K562 (cell line): ENCODE results near the gene RNASET2. TPM values are rescaled to one million over a fixed set of nuclear protein-coding genes. Genes with fewer than 3 reads are reported as not detected.

ENCODE experiments used
- BCOR ChIP-seq: fragments of 450-650 bp; IDR thresholded peaks from 2 replicates; pipeline ENCODE4 v1.6.1; 2016
- CBFA2T2 ChIP-seq: fragments of 450-650 bp; conservative IDR thresholded peaks from 2 replicates; pipeline ENCODE4 v1.6.1; 2017; ENCODE audit warnings: mild to moderate bottlenecking
- CCAR2 ChIP-seq: fragments of 200-400 bp; formaldehyde crosslinking; IDR thresholded peaks from 2 replicates; pipeline ENCODE4 v1.6.1; 2017; ENCODE audit warnings: mild to moderate bottlenecking, low read depth, low read length
- DMBX1 ChIP-seq: fragments of 250-450 bp; sonication (Bioruptor Pico); IDR thresholded peaks from 2 replicates; pipeline ENCODE4 v1.8.0; 2022; ENCODE audit warnings: inconsistent platforms, mild to moderate bottlenecking, moderate library complexity, borderline replicate concordance
- ELF4 ChIP-seq: fragments of 450-650 bp; formaldehyde crosslinking; IDR thresholded peaks from 2 replicates; pipeline ENCODE4 v1.4.0; 2022; ENCODE audit warnings: missing genetic modification characterization
- MAFG ChIP-seq: fragments of 450-650 bp; conservative IDR thresholded peaks from 2 replicates; pipeline ENCODE4 v1.6.1; 2016; ENCODE audit warnings: missing genetic modification characterization, missing compliant biosample characterization
- MLLT1 ChIP-seq, 2 experiments: fragments of 450-650 bp; IDR thresholded peaks; 2 replicates each; pipeline ENCODE4 v1.6.1; 2016
- NBN ChIP-seq: fragments of 450-650 bp; IDR thresholded peaks from 2 replicates; pipeline ENCODE4 v1.6.1; 2016; ENCODE audit warnings: low read depth, mild to moderate bottlenecking
- NFE2L1 ChIP-seq: fragments of 450-650 bp; IDR thresholded peaks from 2 replicates; pipeline ENCODE4 v1.6.1; 2016; ENCODE audit warnings: missing genetic modification characterization, low read depth, mild to moderate bottlenecking, missing compliant biosample characterization, moderate library complexity, borderline replicate concordance
- SNRNP70 ChIP-seq: fragments of 200-400 bp; formaldehyde crosslinking; optimal IDR thresholded peaks from 2 replicates; pipeline ENCODE3; 2017; ENCODE audit warnings: low read depth, low read length
- TSC22D4 ChIP-seq: fragments of 450-650 bp; IDR thresholded peaks from 2 replicates; pipeline ENCODE4 v1.6.1; 2016; ENCODE audit warnings: missing genetic modification characterization, missing biosample characterization, control low read depth
- UBTF ChIP-seq, 2 experiments: IDR thresholded peaks; 2 replicates each; pipeline ENCODE4 v1.6.1; 2012; ENCODE audit warnings: improper control_type of control experiment in 2 of 2, low read depth in 2 of 2, low read length in 2 of 2, borderline replicate concordance in 1 of 2
- ZNF165 ChIP-seq: fragments of 250-450 bp; sonication (Bioruptor Pico); IDR thresholded peaks from 2 replicates; pipeline ENCODE4 v1.4.0; 2020; ENCODE audit warnings: borderline replicate concordance
- ZNF263 ChIP-seq: sonication (generic); formaldehyde crosslinking; IDR thresholded peaks from 2 replicates; pipeline ENCODE4 v1.8.0; 2022; ENCODE audit warnings: mild to moderate bottlenecking, missing genetic modification reagents, borderline replicate concordance
- ZNF507 ChIP-seq: conservative IDR thresholded peaks from 2 replicates; pipeline ENCODE4 v1.6.1; 2017; ENCODE audit warnings: missing genetic modification characterization, missing compliant biosample characterization
- ZNF589 ChIP-seq: fragments of 200-800 bp; sonication (Bioruptor generic); IDR thresholded peaks from 2 replicates; pipeline ENCODE4 v1.6.1; 2016; ENCODE audit warnings: low read depth, missing genetic modification characterization, missing compliant biosample characterization
- ZZZ3 ChIP-seq: fragments of 450-650 bp; IDR thresholded peaks from 2 replicates; pipeline ENCODE4 v1.6.1; 2016; ENCODE audit warnings: antibody characterized with exemption, mild to moderate bottlenecking, moderate library complexity
- polyA plus RNA-seq, 8 experiments: library from polyadenylated mRNA; depleted of rRNA in 4 of 8; stranded (reverse) in 5 of 8; unstranded in 3 of 8; fragments of >200 nt; fragmentation: Nextera tagmentation in 2 of 8; fragmentation: Illumina TruSeq in 1 of 8; extraction: Ambion mirVana in 2 of 8; extraction: Trizol in 1 of 8; gene quantifications; 2 replicates each; pipeline versions ENCODE4 v1.2.1 to v1.2.3, GENCODE V29; 2011 to 2014; ENCODE audit warnings: inconsistent platforms in 1 of 8, missing spikeins in 1 of 8
- total RNA-seq, 7 experiments: library from RNA; depleted of rRNA in 6 of 7; stranded (reverse); fragments of >200 nt in 6 of 7; fragmentation: Illumina TruSeq in 2 of 7; extraction: Trizol in 2 of 7; gene quantifications; 2 replicates each; pipeline versions ENCODE4 v1.2.1 to v1.2.3, GENCODE V29; 2011 to 2021; ENCODE audit warnings: low replicate concordance in 1 of 7
- TF ChIP-seq, protein P1 (sequence below): sonication (generic); formaldehyde crosslinking; IDR thresholded peaks from 2 replicates; pipeline ENCODE4 v1.8.1; 2023; ENCODE audit warnings: mild to moderate bottlenecking, missing genetic modification reagents
- TF ChIP-seq, protein P2 (sequence below), 2 experiments: fragments of 150-350 bp in 1 of 2; IDR thresholded peaks; 2 replicates each; pipeline ENCODE4 v1.6.1; 2012 to 2016; ENCODE audit warnings: low read depth in 2 of 2, low read length in 2 of 2, mild to moderate bottlenecking in 1 of 2, moderate library complexity in 1 of 2

The RNASET2 gene
- total and polyA plus RNA-seq, 9 of the 15 experiments (the other 6 are each of a cell fraction or from before 2014, with no cell fraction given): 7.4 to 141 (median 91.3) TPM

GRCh38 chr6:166940643-166941068 is 15.7 kb downstream of the RNASET2 start (continued):
- TF ChIP-seq, protein P1, sequence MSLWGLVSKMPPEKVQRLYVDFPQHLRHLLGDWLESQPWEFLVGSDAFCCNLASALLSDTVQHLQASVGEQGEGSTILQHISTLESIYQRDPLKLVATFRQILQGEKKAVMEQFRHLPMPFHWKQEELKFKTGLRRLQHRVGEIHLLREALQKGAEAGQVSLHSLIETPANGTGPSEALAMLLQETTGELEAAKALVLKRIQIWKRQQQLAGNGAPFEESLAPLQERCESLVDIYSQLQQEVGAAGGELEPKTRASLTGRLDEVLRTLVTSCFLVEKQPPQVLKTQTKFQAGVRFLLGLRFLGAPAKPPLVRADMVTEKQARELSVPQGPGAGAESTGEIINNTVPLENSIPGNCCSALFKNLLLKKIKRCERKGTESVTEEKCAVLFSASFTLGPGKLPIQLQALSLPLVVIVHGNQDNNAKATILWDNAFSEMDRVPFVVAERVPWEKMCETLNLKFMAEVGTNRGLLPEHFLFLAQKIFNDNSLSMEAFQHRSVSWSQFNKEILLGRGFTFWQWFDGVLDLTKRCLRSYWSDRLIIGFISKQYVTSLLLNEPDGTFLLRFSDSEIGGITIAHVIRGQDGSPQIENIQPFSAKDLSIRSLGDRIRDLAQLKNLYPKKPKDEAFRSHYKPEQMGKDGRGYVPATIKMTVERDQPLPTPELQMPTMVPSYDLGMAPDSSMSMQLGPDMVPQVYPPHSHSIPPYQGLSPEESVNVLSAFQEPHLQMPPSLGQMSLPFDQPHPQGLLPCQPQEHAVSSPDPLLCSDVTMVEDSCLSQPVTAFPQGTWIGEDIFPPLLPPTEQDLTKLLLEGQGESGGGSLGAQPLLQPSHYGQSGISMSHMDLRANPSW (CRISPR knock-in tag): no peak
- TF ChIP-seq MLLT1 (IDR thresholded peaks at IDR 0.05): no peak
- no peak for TF ChIP-seq BCOR
- no peak for TF ChIP-seq ZNF263
- no peak for TF ChIP-seq ZNF165
- TF ChIP-seq, protein P2, sequence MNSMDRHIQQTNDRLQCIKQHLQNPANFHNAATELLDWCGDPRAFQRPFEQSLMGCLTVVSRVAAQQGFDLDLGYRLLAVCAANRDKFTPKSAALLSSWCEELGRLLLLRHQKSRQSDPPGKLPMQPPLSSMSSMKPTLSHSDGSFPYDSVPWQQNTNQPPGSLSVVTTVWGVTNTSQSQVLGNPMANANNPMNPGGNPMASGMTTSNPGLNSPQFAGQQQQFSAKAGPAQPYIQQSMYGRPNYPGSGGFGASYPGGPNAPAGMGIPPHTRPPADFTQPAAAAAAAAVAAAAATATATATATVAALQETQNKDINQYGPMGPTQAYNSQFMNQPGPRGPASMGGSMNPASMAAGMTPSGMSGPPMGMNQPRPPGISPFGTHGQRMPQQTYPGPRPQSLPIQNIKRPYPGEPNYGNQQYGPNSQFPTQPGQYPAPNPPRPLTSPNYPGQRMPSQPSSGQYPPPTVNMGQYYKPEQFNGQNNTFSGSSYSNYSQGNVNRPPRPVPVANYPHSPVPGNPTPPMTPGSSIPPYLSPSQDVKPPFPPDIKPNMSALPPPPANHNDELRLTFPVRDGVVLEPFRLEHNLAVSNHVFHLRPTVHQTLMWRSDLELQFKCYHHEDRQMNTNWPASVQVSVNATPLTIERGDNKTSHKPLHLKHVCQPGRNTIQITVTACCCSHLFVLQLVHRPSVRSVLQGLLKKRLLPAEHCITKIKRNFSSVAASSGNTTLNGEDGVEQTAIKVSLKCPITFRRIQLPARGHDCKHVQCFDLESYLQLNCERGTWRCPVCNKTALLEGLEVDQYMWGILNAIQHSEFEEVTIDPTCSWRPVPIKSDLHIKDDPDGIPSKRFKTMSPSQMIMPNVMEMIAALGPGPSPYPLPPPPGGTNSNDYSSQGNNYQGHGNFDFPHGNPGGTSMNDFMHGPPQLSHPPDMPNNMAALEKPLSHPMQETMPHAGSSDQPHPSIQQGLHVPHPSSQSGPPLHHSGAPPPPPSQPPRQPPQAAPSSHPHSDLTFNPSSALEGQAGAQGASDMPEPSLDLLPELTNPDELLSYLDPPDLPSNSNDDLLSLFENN (IDR thresholded peaks at IDR 0.05; ENCODE audit: low read depth in 2 of 2, low read length in 2 of 2): no peak
- no peak; the same call in 1 of the 2 replicates for TF ChIP-seq ZNF589 (CRISPR knock-in tag)
- no peak for TF ChIP-seq CCAR2
- TF ChIP-seq DMBX1 (CRISPR knock-in tag): peak; percentile 74; the same call in 1 of the 2 replicates
- TF ChIP-seq ZNF507: no peak
- TF ChIP-seq ZZZ3: no peak
- TF ChIP-seq CBFA2T2: peak; percentile 28; the same call in 1 of the 2 replicates
- TF ChIP-seq SNRNP70: no peak
- no peak for TF ChIP-seq TSC22D4 (tag)
- TF ChIP-seq ELF4 (CRISPR knock-in tag): no peak
- TF ChIP-seq UBTF (IDR thresholded peaks at IDR 0.05; ENCODE audit: borderline replicate concordance in 1 of 2, low read depth in 2 of 2, low read length in 2 of 2): no peak
- no peak for TF ChIP-seq NBN
- TF ChIP-seq MAFG (tag): peak; percentile 81
- no peak for TF ChIP-seq NFE2L1 (tag)
